ENCODE results near the gene GLI2.

- TF ChIP-seq CTCF (IDR thresholded peaks at IDR 0.05), result no peak
- TF ChIP-seq POLR2A (IDR thresholded peaks at IDR 0.05), result no peak
- TF ChIP-seq EP300 (IDR thresholded peaks at IDR 0.05), result no peak
Measured at GRCh38 chr2:120694034-120694433, 41.6 kb upstream of the GLI2 start.

Measured in ovary (tissue), 3 donors.